Measurements from ENCODE around the gene HMHB1.
"Not testable (repeated sequence)": the region's sequence is repeated elsewhere in the genome, so short reads cannot be mapped to it uniquely, and the experiment has no call there.

HMHB1 gene

GRCh38 chr5:143805861-143806260 lies 6.1 kb upstream of the HMHB1 start:
- no peak for DNase-seq

- no peak for DNase-seq
Measured at GRCh38 chr5:143806579-143806978, 5.4 kb upstream of the HMHB1 start.

- DNase-seq, result no peak
Measured at GRCh38 chr5:143807401-143807800, 4.6 kb upstream of the HMHB1 start.

GRCh38 chr5:143816370-143816769 lies 4.4 kb downstream of the HMHB1 start:
- not testable (repeated sequence) for DNase-seq

- no peak for DNase-seq
Measured at GRCh38 chr5:143819716-143820115, 7.8 kb downstream of the HMHB1 start.

GRCh38 chr5:143820451-143820850 lies 8.5 kb downstream of the HMHB1 start:
- DNase-seq, result no peak

- peak; percentile 29 to 75 for DNase-seq
Measured at GRCh38 chr5:143824851-143825720, 13.1 kb downstream of the HMHB1 start.

- DNase-seq, result no peak
Measured at GRCh38 chr5:143826951-143827444, 15.0 kb downstream of the HMHB1 start.

GRCh38 chr5:143828710-143829109 lies 16.7 kb downstream of the HMHB1 start:
- DNase-seq, result no peak

GRCh38 chr5:143833177-143833576 lies 21.2 kb downstream of the HMHB1 start:
- no peak for DNase-seq

GRCh38 chr5:143835251-143835650 lies 23.3 kb downstream of the HMHB1 start:
- DNase-seq, result no peak

- no peak for DNase-seq
Measured at GRCh38 chr5:143836161-143836725, 24.3 kb downstream of the HMHB1 start.

- DNase-seq, result no peak
Measured at GRCh38 chr5:143837306-143837848, 25.4 kb downstream of the HMHB1 start.

- no peak for DNase-seq
Measured at GRCh38 chr5:143841446-143841845, 29.5 kb downstream of the HMHB1 start.

- no peak for DNase-seq
Measured at GRCh38 chr5:143842920-143843319, 31.0 kb downstream of the HMHB1 start.

- DNase-seq, result no peak
Measured at GRCh38 chr5:143843461-143843860, 31.5 kb downstream of the HMHB1 start.

- no peak for DNase-seq
Measured at GRCh38 chr5:143850050-143850683, 38.2 kb downstream of the HMHB1 start.

- DNase-seq, result no peak
Measured at GRCh38 chr5:143851383-143851782, 39.4 kb downstream of the HMHB1 start.

- DNase-seq, result no peak
Measured at GRCh38 chr5:143860211-143860610, 48.2 kb downstream of the HMHB1 start.

- no peak for DNase-seq
Measured at GRCh38 chr5:143862271-143862670, 50.3 kb downstream of the HMHB1 start.

GRCh38 chr5:143865426-143866025 lies 53.6 kb downstream of the HMHB1 start:
- DNase-seq, result no peak

Data from bone marrow (tissue), 2 donors.